Stimulated activated CD8-positive, alpha-beta memory T cell treated with anti-CD3 and anti-CD28 coated beads, Interleukin-2, amount 100 ng/mL, for 1 hour (primary cell): ENCODE measurements around the gene CD22.

Experiments
- DNase-seq, 2 donors: peaks; one replicate each; pipeline ENCODE4 v3.0.0-alpha.2; 2020; ENCODE audit warnings: low read depth in 2 of 2

The CD22 gene

DNA sequence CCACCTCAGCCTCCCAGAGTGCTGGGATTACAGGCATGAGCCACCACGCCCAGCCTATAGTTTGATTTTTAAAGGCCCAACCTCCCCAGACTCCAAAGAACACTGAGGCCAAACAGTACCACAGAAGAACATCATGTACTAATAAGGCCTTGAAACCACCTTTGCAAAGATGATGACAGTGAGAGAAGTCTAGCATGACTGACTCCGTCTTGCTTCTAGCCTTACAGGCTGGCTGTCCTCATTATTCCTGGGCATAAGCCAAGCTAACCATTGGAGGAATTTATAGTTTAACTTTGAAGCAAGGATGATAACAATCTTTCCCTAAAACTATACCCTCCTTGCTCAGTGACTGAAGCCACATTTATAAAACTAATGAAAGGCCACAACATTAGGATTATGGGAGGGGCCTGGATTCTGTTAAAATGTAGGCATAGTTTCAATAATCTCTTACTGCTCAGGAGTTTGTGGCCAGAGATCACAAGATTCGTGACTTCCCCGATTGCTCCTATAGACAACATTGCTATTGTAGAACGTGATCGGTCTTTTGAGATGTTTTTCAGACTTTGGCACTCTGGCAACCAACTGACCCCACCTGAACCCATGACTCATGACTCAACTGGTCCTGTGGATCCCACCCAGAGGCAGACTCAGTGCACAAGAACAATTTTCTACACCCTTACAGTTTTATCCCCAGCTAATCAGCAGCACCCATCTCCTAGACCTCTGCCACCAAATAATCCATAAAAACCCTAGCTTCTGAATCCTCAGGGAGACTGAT, 59.5 kb downstream of the CD22 start:
- DNase-seq = no peak

DNA sequence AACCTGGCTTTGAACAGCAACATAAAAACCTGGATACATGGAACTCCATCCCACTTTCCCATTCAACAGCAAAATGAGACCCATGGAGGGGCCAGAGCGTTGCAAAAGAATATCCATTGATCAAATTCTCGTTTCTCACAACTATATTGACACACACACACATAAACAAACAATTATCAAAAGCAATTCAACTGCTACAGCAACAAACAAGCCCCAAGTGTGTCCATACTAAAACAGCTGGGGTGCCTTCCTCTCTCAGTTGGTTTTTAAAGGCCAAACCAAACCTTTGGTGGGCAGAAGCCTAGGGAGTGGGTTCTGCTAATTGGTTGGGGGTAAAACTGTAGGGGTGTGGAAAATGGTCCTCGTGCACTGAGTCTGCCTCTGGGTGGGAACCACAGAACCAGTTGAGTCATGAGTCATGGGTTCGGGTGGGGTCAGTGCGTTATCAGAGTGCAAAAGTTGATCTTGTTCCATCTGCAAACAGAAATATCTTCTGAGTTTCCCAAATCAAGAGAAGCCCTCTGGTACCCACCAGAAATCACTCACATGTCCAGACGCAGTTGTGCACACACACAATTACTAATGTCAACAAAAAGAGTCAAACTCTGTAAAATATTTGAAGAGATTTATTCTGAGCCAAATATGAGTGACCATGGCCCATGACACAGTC, 60.3 kb downstream of the CD22 start:
- DNase-seq = no peak

DNA sequence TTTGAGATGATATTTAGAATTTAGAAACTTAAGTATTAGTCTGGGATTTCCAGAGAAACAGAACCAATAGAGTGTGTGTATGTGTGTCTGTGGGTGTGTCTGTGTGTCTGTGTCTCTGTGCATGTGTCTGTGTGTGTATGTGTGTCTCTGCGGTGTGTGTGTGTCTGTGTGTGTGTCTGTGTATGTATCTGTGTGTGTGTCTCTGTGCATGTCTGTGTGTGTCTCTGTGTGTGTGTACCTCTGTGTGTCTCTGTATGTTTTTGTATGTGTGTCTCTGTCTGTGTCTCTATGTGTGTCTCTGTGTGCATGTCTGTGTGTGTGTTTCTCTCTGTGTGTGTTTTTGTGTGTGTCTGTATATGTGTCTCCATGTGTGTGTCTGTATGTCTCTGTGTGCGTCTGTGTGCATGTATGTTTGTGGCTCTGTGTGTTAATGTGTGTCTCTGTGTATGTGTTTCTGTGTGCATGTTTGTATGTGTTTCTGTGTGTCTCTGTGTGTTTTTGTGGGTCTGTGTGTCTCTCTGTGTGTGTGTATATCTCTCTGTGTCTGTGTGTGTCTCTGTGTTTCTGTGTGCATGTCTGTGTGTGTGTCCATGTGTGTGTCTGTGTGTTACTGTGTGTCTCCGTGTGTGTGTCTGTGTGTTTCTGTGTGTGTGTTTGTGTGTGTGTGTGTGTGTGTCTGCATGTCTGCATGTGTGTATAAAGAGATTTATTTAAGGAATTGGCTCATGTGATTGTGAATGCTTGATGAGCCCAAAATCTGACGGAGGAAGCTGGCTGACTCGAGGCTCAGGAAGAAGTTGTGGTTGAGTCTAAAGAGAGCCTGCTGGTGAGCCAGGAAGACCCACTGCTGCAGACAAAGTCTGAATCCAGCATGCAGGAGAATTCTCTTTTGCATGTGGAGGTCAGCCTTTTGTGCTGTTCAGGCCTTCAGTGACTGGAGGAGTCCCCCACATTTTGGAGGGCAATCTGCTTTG, 64.0 kb downstream of the CD22 start:
- DNase-seq = no peak

DNA sequence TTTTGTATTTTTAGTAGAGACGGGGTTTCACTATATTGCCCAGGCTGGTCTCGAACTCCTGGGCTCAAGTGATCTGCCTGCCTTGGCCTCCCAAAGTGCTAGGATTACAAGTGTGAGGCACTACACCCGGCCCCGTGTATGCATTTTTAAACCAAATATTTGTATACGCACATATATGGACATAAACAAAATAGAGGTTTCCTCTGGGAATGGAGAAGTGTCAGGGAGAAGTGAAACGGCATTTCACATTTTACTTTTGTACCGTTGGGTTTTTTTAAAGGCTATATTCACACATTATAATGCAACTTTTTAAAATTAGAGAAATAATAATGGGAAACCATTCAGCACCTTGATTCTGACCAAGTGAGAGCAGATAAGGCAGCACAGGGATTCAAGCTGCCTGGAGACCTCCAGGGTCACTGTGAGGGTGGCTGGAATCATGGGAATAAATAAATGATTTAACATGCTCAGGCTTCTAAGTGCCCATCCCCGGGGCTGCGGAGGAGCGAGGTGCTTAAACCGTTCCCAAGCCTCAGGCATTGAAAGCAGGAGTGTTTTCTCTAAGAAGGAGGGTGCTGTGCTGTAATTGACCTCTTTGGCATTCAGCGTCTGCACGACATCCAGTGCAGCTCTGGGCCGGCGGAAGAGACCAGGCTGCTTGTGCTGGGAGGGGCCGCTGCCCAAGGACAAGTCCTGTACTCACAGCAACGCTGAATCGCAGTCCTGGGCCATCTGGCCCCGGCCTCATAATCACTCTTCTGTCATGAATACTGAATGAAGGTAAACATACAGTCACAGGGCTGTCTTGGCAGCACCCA, 66.6 kb downstream of the CD22 start:
- no peak for DNase-seq

DNA sequence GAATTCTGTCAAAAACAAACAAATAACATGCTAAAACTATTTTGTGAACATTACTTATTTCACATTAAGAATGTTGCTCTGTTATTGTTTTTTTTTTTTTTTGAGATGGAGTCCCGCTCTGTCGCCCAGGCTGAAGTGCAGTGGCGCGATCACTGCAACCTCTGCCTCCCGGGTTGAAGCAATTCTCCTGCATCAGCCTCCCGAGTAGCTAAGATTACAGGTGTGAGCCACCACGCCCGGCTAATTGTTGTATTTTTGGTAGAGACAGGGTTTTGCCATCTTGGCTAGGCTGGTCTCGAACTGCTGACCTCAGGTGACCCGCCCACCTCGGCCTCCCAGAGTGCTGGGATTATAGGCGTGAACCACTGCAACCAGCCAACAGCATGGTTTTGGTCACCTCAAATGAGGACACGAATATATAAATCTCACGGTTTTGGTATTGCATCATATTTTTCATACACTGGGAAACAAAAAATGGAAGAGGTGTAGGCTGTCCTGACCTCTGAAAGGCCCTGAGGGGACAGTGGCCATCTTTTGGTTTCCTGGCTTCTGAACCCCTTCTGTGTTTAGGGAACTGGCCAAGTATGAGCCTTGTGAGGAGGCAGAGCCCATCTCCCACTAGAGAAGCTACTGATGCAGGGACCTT, 67.4 kb downstream of the CD22 start:
- DNase-seq = no peak
